ENCODE measurements around the gene CYP4F2.
"Not testable (repeated sequence)": the region's sequence is repeated elsewhere in the genome, so short reads cannot be mapped to it uniquely, and the experiment has no call there.

CYP4F2 gene

GRCh38 chr19:15900032-15900431 lies 2.2 kb upstream of the CYP4F2 start:
- not testable (repeated sequence) for DNase-seq (ENCODE audit: low spot score)

GRCh38 chr19:15899561-15899960 lies 1.7 kb upstream of the CYP4F2 start:
- DNase-seq (ENCODE audit: low spot score): not testable (repeated sequence)

DNA sequence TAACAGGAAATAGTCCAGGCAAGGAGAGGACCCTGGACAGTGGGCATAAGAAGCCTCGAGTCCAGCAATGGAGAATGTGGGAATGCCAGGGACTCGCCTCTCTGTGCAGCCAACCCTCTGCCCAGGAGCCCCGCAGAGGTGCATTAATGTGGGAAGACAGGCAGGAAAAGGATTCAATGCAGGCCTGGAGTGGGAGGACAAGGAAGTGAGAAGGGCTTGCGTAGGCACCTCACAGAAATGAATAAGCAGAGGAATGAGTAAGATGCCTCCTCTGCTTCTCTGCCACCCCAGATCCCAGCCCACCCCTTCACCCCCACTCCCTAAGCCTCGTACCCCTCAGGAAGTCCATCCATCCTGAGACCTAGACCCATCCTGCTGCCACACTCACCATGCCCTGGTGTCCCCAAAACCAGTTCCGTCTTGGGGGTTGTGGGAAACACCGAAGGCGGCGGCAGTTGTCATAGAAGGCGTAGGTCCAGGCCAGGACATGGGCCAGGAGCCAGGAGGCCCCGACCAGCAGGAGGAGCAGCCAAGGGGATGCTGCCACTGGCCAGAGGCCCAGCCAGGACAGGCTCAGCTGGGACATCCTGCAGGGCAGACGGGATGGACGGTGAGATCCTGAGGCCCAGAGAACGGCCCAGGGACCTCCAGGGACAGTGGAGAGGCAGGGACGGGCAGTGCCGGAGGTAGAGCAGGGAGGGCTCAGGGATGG lies 692 bp downstream of the CYP4F2 start:
- DNase-seq (ENCODE audit: low spot score): no peak

DNA sequence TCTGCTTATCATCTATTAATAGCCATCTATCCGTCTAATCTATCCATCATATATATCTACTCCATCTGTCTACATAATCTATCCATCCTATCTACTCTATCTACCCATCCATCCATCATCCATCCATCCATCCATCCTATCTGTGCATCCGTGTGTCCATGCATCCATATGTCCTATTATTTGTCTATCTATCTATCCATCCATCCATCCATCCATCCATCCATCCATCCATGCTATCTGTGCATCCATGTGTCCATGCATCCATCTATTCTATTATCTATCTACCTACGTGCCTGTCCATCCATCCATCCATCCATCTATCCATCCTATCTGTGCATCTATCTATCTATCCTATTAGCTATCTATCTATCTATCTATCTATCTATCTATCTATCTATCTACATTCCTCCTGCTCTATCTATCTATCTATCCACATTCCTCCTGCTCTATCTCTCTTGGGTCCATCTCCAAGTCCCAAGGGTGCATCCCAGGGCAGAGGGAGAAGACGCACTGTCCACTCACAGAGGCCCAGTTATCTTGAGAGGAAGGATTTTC lies 1.9 kb downstream of the CYP4F2 start:
- DNase-seq (ENCODE audit: low spot score): no peak

DNA sequence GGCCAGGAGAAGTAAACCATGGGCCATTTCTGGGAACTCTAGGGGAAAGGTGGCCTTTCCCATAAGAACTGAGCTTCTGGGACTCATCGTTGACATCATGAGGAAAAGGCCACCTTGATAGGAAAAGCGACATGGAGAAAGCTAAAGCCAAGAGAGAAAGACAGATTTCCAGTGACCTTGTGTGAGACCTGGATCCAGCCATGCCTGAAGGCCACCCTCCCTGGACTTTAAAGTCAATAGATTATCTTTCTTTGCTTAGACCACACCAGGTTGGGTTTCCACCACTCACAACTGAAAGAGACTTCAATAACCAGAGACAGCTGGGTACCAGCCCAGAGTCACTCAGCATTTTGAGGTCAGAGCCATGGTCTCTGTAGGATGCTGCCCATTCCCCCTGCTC lies 3.5 kb downstream of the CYP4F2 start:
- DNase-seq (ENCODE audit: low spot score): no peak

DNA sequence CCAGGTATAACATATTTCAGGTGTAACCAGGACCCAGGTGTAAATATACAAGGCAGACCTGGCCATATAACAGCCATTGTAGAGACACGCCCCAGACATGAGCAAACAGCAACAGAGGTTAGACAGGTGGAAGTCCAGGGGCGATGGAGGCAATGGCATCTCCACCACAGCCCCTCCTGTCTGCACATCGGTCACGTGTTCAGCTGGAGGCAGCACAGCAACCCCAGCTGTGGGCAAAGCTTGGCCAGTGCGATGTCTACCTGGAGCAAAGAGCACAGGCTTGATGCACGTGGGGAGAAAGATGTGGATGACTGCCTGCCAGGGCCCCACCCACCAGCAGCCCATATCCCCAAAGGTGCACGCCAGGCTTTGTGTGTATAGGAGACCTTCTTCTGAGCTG lies 4.4 kb downstream of the CYP4F2 start:
- no peak for DNase-seq (ENCODE audit: low spot score)

GRCh38 chr19:15892012-15892411 lies 5.9 kb downstream of the CYP4F2 start:
- no peak for DNase-seq (ENCODE audit: low spot score)

GRCh38 chr19:15891434-15891833 lies 6.4 kb downstream of the CYP4F2 start:
- no peak for DNase-seq (ENCODE audit: low spot score)

DNA sequence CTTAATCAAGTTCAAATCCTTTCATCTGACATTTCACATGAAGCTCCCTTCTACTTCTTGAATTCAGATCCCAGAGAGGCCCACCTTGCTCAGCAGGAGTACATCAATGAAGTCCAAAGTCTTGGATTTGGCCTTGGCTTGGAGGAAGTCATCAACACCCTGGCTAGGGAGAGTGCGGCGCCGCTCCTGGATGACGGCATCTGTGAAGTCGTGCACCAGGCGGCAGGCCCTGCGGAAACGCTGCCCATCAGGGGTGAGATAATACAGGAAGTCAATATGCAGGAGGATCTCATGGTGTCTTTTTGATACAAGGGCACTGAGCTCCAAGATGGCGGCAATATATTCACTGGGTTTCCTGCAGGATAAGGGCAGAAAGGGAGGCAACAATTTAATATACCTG lies 8.5 kb downstream of the CYP4F2 start:
- not testable (repeated sequence) for DNase-seq (ENCODE audit: low spot score)

- no peak for DNase-seq (ENCODE audit: low spot score)
These were observed 12.0 kb downstream of the CYP4F2 start for GRCh38 chr19:15885919-15886318.

GRCh38 chr19:15885167-15885566 lies 12.7 kb downstream of the CYP4F2 start:
- DNase-seq (ENCODE audit: low spot score): no peak

- not testable (repeated sequence) for DNase-seq (ENCODE audit: low spot score)
These were observed 14.5 kb downstream of the CYP4F2 start for GRCh38 chr19:15883329-15883728.

DNA sequence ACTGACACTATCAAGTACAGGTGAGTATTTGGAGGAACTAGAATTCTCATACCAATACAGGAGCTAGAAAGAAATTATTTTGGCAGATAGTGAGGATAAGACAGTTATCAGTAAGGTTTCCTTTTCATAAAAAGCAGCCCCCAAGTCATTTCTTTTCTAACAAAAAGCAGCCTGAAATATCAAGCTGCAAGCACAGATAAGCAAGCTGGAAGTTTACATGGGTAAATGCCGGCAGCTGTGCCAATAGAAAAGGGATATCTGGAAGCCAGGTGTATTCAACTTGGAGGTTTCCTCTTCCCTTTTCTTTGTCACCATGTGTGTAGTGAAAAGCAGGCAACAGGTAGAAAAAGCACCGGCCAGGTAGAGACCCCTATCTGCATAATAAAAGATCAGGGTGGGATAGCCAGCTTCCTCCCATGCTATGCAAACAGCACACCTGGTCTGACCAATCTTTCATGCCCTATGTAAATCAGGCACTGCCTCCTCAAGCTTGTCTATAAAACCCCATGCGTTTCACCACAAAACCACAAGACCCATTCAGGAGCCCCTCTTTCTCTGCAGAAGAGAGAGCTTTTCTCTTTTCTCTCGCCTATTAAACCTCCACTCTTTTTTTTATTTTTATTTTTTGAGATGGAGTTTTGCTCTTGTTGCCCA lies 22.9 kb downstream of the CYP4F2 start:
- DNase-seq (ENCODE audit: low spot score): no peak

DNA sequence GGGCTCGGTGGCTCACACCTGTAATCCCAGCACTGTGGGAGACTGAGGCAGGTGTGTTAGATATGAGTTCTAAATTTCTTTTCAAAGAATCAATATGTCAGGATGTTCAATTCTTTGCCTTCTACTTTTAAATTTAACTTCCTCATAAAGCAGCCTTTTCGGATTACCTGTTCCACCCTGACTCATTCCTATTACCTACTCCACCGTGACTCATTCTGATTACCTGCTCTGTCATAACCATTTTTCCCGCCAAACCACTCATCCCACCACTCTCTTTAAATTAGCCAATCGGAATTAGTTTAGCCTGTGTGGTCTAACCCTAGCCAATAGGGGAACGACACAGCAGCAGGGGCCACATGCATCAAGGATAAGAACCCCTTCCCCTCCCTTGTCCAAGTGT lies 24.1 kb downstream of the CYP4F2 start:
- not testable (repeated sequence) for DNase-seq (ENCODE audit: low spot score)

DNA sequence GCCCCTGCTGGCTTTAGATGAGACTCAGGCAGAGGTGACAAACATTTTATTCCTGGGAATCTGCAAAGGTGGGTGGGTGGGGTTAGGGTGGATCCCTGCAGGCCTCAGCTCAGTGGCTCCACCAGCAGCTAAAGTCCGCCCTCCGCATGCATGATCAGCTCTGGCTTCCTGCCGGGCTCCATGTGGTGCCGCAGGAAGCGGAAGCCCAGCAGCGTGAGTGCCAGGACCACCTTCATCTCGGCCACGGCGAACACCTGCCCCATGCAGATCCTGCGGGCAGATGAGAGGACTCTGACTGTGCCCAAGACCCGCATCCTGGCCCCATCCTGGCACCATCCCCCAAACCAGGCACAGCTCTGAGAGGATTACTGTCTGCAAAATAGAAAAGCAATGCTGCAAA lies 26.3 kb downstream of the CYP4F2 start:
- DNase-seq (ENCODE audit: low spot score): no peak

GRCh38 chr19:15869873-15870272 lies 28.0 kb downstream of the CYP4F2 start:
- no peak for DNase-seq (ENCODE audit: low spot score)

DNA sequence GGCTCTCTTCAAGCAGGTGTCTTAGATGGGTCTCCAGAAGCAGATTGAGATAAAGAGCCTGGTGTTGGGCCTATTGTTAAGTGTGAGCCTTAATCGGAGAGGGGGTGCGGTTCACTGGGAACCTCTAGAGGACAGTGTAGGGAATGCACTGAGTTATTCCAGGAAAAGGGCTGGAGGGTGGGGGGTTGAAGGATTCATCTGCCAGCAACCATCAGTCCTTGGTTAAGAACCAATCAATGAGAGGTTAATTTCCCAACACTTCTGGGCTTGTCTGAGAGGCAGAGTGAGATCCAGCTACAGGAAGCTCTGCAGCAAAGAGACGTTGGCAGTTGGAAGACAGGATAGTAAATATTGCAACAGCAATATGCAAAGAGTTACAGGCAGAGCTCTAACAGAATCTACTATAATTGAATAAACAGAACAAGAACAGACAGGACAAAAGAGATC lies 28.7 kb downstream of the CYP4F2 start:
- DNase-seq (ENCODE audit: low spot score): peak; percentile 46

GRCh38 chr19:15866636-15867035 lies 31.2 kb downstream of the CYP4F2 start:
- no peak for DNase-seq (ENCODE audit: low spot score)

DNA sequence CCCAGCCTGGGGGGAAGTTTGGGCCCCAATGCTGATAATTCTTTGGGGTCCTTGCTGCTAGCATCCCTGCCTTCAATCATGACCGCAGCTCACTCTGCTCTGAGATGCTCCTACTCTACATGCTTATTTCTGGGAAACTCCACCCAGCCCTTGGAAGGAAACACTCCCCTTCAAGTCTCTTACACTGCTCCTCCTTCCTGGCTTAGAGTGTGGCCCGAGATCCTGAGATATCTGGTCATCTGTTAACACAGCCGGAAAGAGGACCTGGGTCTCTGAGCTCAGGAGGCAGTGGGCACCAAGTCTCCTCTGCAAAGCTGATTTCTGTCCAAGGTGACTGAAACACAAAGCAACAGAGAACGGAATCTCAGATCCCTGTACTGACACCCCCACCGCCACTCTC lies 33.0 kb downstream of the CYP4F2 start:
- DNase-seq (ENCODE audit: low spot score): no peak

GRCh38 chr19:15863272-15863671 lies 34.6 kb downstream of the CYP4F2 start:
- no peak for DNase-seq (ENCODE audit: low spot score)

GRCh38 chr19:15862444-15862843 lies 35.4 kb downstream of the CYP4F2 start:
- DNase-seq (ENCODE audit: low spot score): no peak

DNA sequence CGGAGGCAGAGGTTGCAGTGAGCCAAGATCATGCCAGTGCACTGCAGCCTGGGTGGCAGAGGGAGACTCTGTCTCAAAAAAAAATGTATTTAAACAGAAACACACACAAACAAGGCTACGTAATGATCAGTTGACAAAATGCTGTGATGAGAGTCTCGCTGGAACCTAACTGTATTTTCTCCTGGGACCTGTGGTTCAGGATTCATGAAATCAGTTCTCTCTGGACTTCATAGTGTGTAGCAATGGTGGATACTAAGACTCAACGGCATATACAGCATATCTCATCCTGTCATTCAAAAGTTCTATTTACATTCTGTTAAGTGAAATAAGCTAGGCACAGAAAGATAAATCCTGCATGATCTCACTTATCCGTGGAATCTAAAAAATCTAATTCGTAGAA lies 37.4 kb downstream of the CYP4F2 start:
- DNase-seq (ENCODE audit: low spot score): no peak

GRCh38 chr19:15859187-15859586 lies 38.7 kb downstream of the CYP4F2 start:
- DNase-seq (ENCODE audit: low spot score): no peak

DNA sequence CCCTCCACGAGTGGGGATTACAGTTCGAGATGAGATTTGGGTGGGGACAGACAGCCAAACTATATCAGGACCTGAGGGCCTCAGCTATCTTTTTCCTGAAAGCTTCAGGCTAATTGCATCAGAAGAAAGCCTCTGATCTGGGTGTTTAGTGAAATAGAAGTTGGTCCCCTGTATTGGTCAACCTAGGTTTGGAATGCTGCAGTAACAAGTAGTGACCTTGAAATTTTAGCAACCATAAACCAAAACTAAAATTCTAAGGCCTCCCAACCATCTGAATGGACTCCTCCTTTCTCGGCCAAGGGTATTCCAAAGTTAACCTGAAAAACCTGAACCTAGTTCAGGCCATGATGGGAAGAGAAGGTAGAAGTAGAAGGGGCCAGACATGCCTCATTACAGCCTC lies 47.5 kb downstream of the CYP4F2 start:
- no peak for DNase-seq (ENCODE audit: low spot score)
